Measurements from ENCODE around the gene ATRNL1. TPM values are rescaled to one million over a fixed set of nuclear protein-coding genes. Genes with fewer than 3 reads are reported as not detected.

Gene ATRNL1
- polyA plus RNA-seq, 2 of the 4 experiments (the other 2 are of a cell fraction), result 0.13 to 0.34 TPM

- DNase-seq (ENCODE audit: low read depth in 1 of 2, low spot score in 1 of 2) (no peak), FAIRE-seq (no peak), ATAC-seq (no peak)
- TF ChIP-seq NR3C1 (IDR thresholded peaks at IDR 0.05), result no peak
- no peak for TF ChIP-seq RNF2 (IDR thresholded peaks at IDR 0.05; ENCODE audit: borderline replicate concordance, low read depth)
- no peak for TF ChIP-seq PHF8 (IDR thresholded peaks at IDR 0.05; ENCODE audit: borderline replicate concordance, low read depth)
- no peak for TF ChIP-seq EP300 (IDR thresholded peaks at IDR 0.05)
- TF ChIP-seq JUN (IDR thresholded peaks at IDR 0.05), result no peak
- TF ChIP-seq RCOR1 (IDR thresholded peaks at IDR 0.05; ENCODE audit: low read depth, low read length), result no peak
- no peak for TF ChIP-seq CEBPB (IDR thresholded peaks at IDR 0.05)
- no peak for TF ChIP-seq NFE2L2 (conservative IDR thresholded peaks at IDR 0.05; ENCODE audit: low read length)
- no peak for TF ChIP-seq MYC (IDR thresholded peaks at IDR 0.05; ENCODE audit: borderline replicate concordance, low read length)
- TF ChIP-seq E2F6 (IDR thresholded peaks at IDR 0.05; ENCODE audit: borderline replicate concordance, low read depth), result no peak
- no peak for TF ChIP-seq RAD21 (conservative IDR thresholded peaks at IDR 0.05 in 1 of 2, IDR thresholded peaks at IDR 0.05 in 1 of 2)
- no peak for TF ChIP-seq SREBF2 (IDR thresholded peaks at IDR 0.05)
- no peak for TF ChIP-seq ESRRA (IDR thresholded peaks at IDR 0.05; ENCODE audit: borderline replicate concordance, low read length)
- no peak for TF ChIP-seq USF2 (IDR thresholded peaks at IDR 0.05)
- no peak for TF ChIP-seq KDM5A (IDR thresholded peaks at IDR 0.05)
- 16% methylated on average over 3 of the region's 3 CpGs for WGBS (ENCODE audit: missing lambda C conversion rate)
- no peaks in the 10 kb centered on the region for H3K9me3 ChIP-seq
- no peaks in the 10 kb centered on the region for H3K4me1 ChIP-seq
- POLR2A ChIA-PET, result no interaction called here
- H3K27ac ChIP-seq, result no peak overlapping the region
- CTCF ChIA-PET, result no interaction called here
- no peak overlapping the region for H3K4me3 ChIP-seq
- H3K4me2 ChIP-seq, result no peak overlapping the region
Measured at GRCh38 chr10:115649217-115649616, 556.1 kb downstream of the ATRNL1 start.

GRCh38 chr10:115653473-115653872, 560.3 kb downstream of the ATRNL1 start:
- TF ChIP-seq POLR2A (IDR thresholded peaks at IDR 0.05; ENCODE audit: low read length), result no peak
- TF ChIP-seq NFE2L2 (conservative IDR thresholded peaks at IDR 0.05; ENCODE audit: low read length), result no peak
- no peak for TF ChIP-seq CBX2 (IDR thresholded peaks at IDR 0.05; ENCODE audit: borderline replicate concordance, low read depth)
- TF ChIP-seq MAZ (IDR thresholded peaks at IDR 0.05; ENCODE audit: borderline replicate concordance, low read depth, low read length), result no peak
- TF ChIP-seq RCOR1 (IDR thresholded peaks at IDR 0.05; ENCODE audit: low read depth, low read length), result no peak
- TF ChIP-seq EHMT2 (IDR thresholded peaks at IDR 0.05; ENCODE audit: low read depth), result no peak
- no peak for TF ChIP-seq JUNB (IDR thresholded peaks at IDR 0.05)
- ChIA-PET POLR2A (no interaction called here), CTCF (no interaction called here)
- no peak for FAIRE-seq
- no peaks in the 10 kb centered on the region for H3K9me3 ChIP-seq
- no peak overlapping the region for H3K4me2 ChIP-seq
- H3K4me3 ChIP-seq, result no peak overlapping the region
- no peak for ATAC-seq
- peak in 1 of 2 experiments; percentile 1 for DNase-seq (ENCODE audit: low read depth in 1 of 2, low spot score in 1 of 2)
- no peaks in the 10 kb centered on the region for H3K4me1 ChIP-seq
- 3% methylated on average over 1 of the region's 1 CpG for WGBS (ENCODE audit: missing lambda C conversion rate)
- H3K27ac ChIP-seq, result no peak overlapping the region

- POLR2A ChIA-PET, result no interaction called here
Measured at GRCh38 chr10:115654961-115655360, 561.8 kb downstream of the ATRNL1 start.

More at GRCh38 chr10:115654961-115655360, 561.8 kb downstream of the ATRNL1 start:
- Histone ChIP-seq H3K27ac (no peak overlapping the region), H3K4me1 (no peaks in the 10 kb centered on the region), H3K4me2 (no peak overlapping the region), H3K4me3 (no peak overlapping the region), H3K9me3 (no peaks in the 10 kb centered on the region)
- 20% methylated on average over 5 of the region's 5 CpGs for WGBS (ENCODE audit: missing lambda C conversion rate)
- TF ChIP-seq EHMT2 (IDR thresholded peaks at IDR 0.05; ENCODE audit: low read depth) (no peak), NFE2L2 (conservative IDR thresholded peaks at IDR 0.05; ENCODE audit: low read length) (no peak), MAFK (IDR thresholded peaks at IDR 0.05; ENCODE audit: partially characterized antibody) (no peak), SREBF2 (IDR thresholded peaks at IDR 0.05) (no peak), MYC (IDR thresholded peaks at IDR 0.05; ENCODE audit: borderline replicate concordance, low read length) (no peak), PHF8 (IDR thresholded peaks at IDR 0.05; ENCODE audit: borderline replicate concordance, low read depth) (no peak), ZC3H11A (IDR thresholded peaks at IDR 0.05) (no peak), EP300 (IDR thresholded peaks at IDR 0.05) (no peak), FOSL2 (IDR thresholded peaks at IDR 0.05) (no peak), FOSL2 (CRISPR knock-in tag; IDR thresholded peaks at IDR 0.05) (no peak), CHD2 (IDR thresholded peaks at IDR 0.05; ENCODE audit: low read length, partially characterized antibody) (no peak)
- ATAC-seq, result no peak
- FAIRE-seq, result no peak
- CTCF ChIA-PET, result no interaction called here
- DNase-seq (ENCODE audit: low read depth in 1 of 2, low spot score in 1 of 2), result no peak

Measured in A549 (cell line).